Stimulated activated effector memory CD8-positive, alpha-beta T cell treated with anti-CD3 and anti-CD28 coated beads, Interleukin-12 subunit alpha, Interleukin-12 subunit beta, amount 100 ng/mL, for 72 hours (primary cell): ENCODE measurements around the gene CNTFR.

Experiments used
- ATAC-seq: fragments of 150-1000 bp; cut with Tn5 transposase; 2 replicates; pipeline ENCODE4 v1.10.0; 2021
- DNase-seq, 2 donors: peaks; one replicate each; pipeline ENCODE4 v3.0.0; 2021 to 2022; ENCODE audit warnings: low spot score in 2 of 2
- H3K27ac Mint-ChIP-seq: one replicate; pipeline ENCODE4 v1.8.0; 2022; ENCODE audit warnings: mild to moderate bottlenecking, mixed read lengths
- H3K36me3 Mint-ChIP-seq: one replicate; pipeline ENCODE4 v1.8.0; 2022; ENCODE audit warnings: mild to moderate bottlenecking, mixed read lengths
- H3K4me1 Mint-ChIP-seq: one replicate; pipeline ENCODE4 v1.8.0; 2022; ENCODE audit warnings: mixed read lengths
- H3K4me3 Mint-ChIP-seq: one replicate; pipeline ENCODE4 v1.8.0; 2022; ENCODE audit warnings: mild to moderate bottlenecking, mixed read lengths
- H3K9me3 Mint-ChIP-seq: one replicate; pipeline ENCODE4 v1.8.0; 2022; ENCODE audit warnings: mixed read lengths

The CNTFR gene

GRCh38 chr9:34585946-34586669 is 3.4 kb downstream of the CNTFR start:
- H3K4me1 Mint-ChIP-seq, result peaks cover 21% of the 10 kb centered on the region
- DNase-seq (no peak), ATAC-seq (no peak)
- no peak overlapping the region for H3K4me3 Mint-ChIP-seq
- H3K36me3 Mint-ChIP-seq, result no peaks in the 10 kb centered on the region
- H3K9me3 Mint-ChIP-seq, result no peaks in the 10 kb centered on the region
- no peak overlapping the region for H3K27ac Mint-ChIP-seq

- H3K4me1 Mint-ChIP-seq, result peaks cover 12% of the 10 kb centered on the region
- ATAC-seq, result no peak
- no peak for DNase-seq
- H3K27ac Mint-ChIP-seq, result no peak overlapping the region
- H3K36me3 Mint-ChIP-seq, result no peaks in the 10 kb centered on the region
- H3K4me3 Mint-ChIP-seq, result no peak overlapping the region
- H3K9me3 Mint-ChIP-seq, result no peaks in the 10 kb centered on the region
These were observed 4.6 kb downstream of the CNTFR start for GRCh38 chr9:34584970-34585369.

- no peaks in the 10 kb centered on the region for H3K36me3 Mint-ChIP-seq
These were observed 6.7 kb downstream of the CNTFR start for GRCh38 chr9:34582787-34583186.

GRCh38 chr9:34581318-34581717 is 8.2 kb downstream of the CNTFR start:
- Mint-ChIP-seq H3K36me3 (no peaks in the 10 kb centered on the region), H3K4me1 (peaks cover 24% of the 10 kb centered on the region), H3K4me3 (no peak overlapping the region), H3K9me3 (no peaks in the 10 kb centered on the region), H3K27ac (no peak overlapping the region)
- DNase-seq (no peak), ATAC-seq (no peak)

More at GRCh38 chr9:34582787-34583186, 6.7 kb downstream of the CNTFR start:
- DNase-seq, result no peak
- Mint-ChIP-seq H3K27ac (no peak overlapping the region), H3K9me3 (no peaks in the 10 kb centered on the region), H3K4me1 (peaks cover 11% of the 10 kb centered on the region), H3K4me3 (no peak overlapping the region)
- no peak for ATAC-seq

GRCh38 chr9:34580358-34580757 is 9.2 kb downstream of the CNTFR start:
- DNase-seq, result no peak
- H3K4me3 Mint-ChIP-seq, result no peak overlapping the region
- peaks cover 31% of the 10 kb centered on the region for H3K4me1 Mint-ChIP-seq
- ATAC-seq, result no peak
- H3K27ac Mint-ChIP-seq, result no peak overlapping the region
- H3K9me3 Mint-ChIP-seq, result no peaks in the 10 kb centered on the region
- no peaks in the 10 kb centered on the region for H3K36me3 Mint-ChIP-seq

GRCh38 chr9:34579808-34580163 is 9.7 kb downstream of the CNTFR start:
- ATAC-seq, result no peak
- H3K36me3 Mint-ChIP-seq, result no peaks in the 10 kb centered on the region
- peaks cover 31% of the 10 kb centered on the region for H3K4me1 Mint-ChIP-seq
- H3K4me3 Mint-ChIP-seq, result no peak overlapping the region
- DNase-seq, result no peak
- no peaks in the 10 kb centered on the region for H3K9me3 Mint-ChIP-seq
- H3K27ac Mint-ChIP-seq, result no peak overlapping the region

- H3K4me1 Mint-ChIP-seq, result peaks cover 31% of the 10 kb centered on the region
- H3K36me3 Mint-ChIP-seq, result no peaks in the 10 kb centered on the region
- ATAC-seq, result no peak
- no peak for DNase-seq
- no peak overlapping the region for H3K27ac Mint-ChIP-seq
- no peaks in the 10 kb centered on the region for H3K9me3 Mint-ChIP-seq
- H3K4me3 Mint-ChIP-seq, result no peak overlapping the region
These were observed 10.3 kb downstream of the CNTFR start for GRCh38 chr9:34579104-34579807.

GRCh38 chr9:34578241-34579103 is 11.1 kb downstream of the CNTFR start:
- no peak for DNase-seq
- ATAC-seq, result peak; percentile 51
- Mint-ChIP-seq H3K4me3 (peak overlapping the region; percentile 67), H3K27ac (no peak overlapping the region), H3K36me3 (no peaks in the 10 kb centered on the region), H3K4me1 (peaks cover 31% of the 10 kb centered on the region), H3K9me3 (no peaks in the 10 kb centered on the region)

GRCh38 chr9:34577400-34578240 is 11.9 kb downstream of the CNTFR start:
- DNase-seq (no peak), ATAC-seq (no peak)
- H3K4me3 Mint-ChIP-seq, result peak overlapping the region; percentile 67
- H3K36me3 Mint-ChIP-seq, result no peaks in the 10 kb centered on the region
- H3K27ac Mint-ChIP-seq, result no peak overlapping the region
- H3K9me3 Mint-ChIP-seq, result no peaks in the 10 kb centered on the region
- H3K4me1 Mint-ChIP-seq, result peaks cover 31% of the 10 kb centered on the region

- DNase-seq, result no peak
- H3K4me1 Mint-ChIP-seq, result peaks cover 31% of the 10 kb centered on the region
- H3K4me3 Mint-ChIP-seq, result peak overlapping the region; percentile 67
- no peak for ATAC-seq
- no peaks in the 10 kb centered on the region for H3K9me3 Mint-ChIP-seq
- no peaks in the 10 kb centered on the region for H3K36me3 Mint-ChIP-seq
- H3K27ac Mint-ChIP-seq, result no peak overlapping the region
These were observed 12.7 kb downstream of the CNTFR start for GRCh38 chr9:34576597-34577399.

- Mint-ChIP-seq H3K36me3 (no peaks in the 10 kb centered on the region), H3K9me3 (no peaks in the 10 kb centered on the region), H3K4me1 (peaks cover 31% of the 10 kb centered on the region), H3K4me3 (no peak overlapping the region), H3K27ac (no peak overlapping the region)
- DNase-seq, result no peak
- no peak for ATAC-seq
These were observed 13.5 kb downstream of the CNTFR start for GRCh38 chr9:34575862-34576596.

- peaks cover 31% of the 10 kb centered on the region for H3K4me1 Mint-ChIP-seq
- DNase-seq (no peak), ATAC-seq (no peak)
- no peak overlapping the region for H3K4me3 Mint-ChIP-seq
- no peak overlapping the region for H3K27ac Mint-ChIP-seq
- H3K36me3 Mint-ChIP-seq, result no peaks in the 10 kb centered on the region
- no peaks in the 10 kb centered on the region for H3K9me3 Mint-ChIP-seq
These were observed 14.3 kb downstream of the CNTFR start for GRCh38 chr9:34575241-34575640.

GRCh38 chr9:34574571-34574970 is 15.0 kb downstream of the CNTFR start:
- ATAC-seq (no peak), DNase-seq (no peak)
- H3K27ac Mint-ChIP-seq, result no peak overlapping the region
- peaks cover 30% of the 10 kb centered on the region for H3K4me1 Mint-ChIP-seq
- no peaks in the 10 kb centered on the region for H3K36me3 Mint-ChIP-seq
- H3K9me3 Mint-ChIP-seq, result no peaks in the 10 kb centered on the region
- H3K4me3 Mint-ChIP-seq, result no peak overlapping the region
